Ramos (cell line): Measurements from ENCODE around the gene TRIM43B.
"Not testable (repeated sequence)": the region's sequence is repeated elsewhere in the genome, so short reads cannot be mapped to it uniquely, and the experiment has no call there.

Source experiments
- in situ Hi-C: fragments of 300-500 bp; cut with MboI; formaldehyde crosslinking; loops from one replicate; pipeline ENCODE4 v1.14.3; 2022; ENCODE audit warnings: low sequenced_read_pairs; ENCODE audit not compliant: unreplicated experiment

TRIM43B gene

DNA sequence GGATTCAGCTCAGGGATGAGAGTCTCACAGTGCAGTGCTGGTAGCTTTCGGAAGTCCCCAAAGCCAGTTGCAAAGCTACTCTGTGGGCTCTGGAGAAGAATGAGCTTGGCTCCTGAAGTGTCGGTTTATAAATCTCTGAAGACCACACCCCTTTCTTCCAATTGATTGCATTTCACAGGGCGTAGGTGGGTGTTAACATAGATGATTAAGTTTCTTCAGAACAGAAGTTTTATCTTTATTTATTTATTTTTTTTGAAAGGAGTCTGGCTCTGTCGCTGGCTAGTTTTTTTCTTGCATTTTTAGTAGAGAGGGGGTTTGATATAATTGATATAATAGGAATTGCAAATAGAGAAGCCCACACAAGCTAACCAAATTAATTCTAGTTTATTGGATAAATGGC lies at the start of gene TRIM43B:
Gene TRIM43B, minus strand, starts transcription at position 101 of the 400 bp plus-strand sequence. CDS start 2,040 bp downstream, outside the sequence.
- in situ Hi-C loops, result not testable (repeated sequence)

DNA sequence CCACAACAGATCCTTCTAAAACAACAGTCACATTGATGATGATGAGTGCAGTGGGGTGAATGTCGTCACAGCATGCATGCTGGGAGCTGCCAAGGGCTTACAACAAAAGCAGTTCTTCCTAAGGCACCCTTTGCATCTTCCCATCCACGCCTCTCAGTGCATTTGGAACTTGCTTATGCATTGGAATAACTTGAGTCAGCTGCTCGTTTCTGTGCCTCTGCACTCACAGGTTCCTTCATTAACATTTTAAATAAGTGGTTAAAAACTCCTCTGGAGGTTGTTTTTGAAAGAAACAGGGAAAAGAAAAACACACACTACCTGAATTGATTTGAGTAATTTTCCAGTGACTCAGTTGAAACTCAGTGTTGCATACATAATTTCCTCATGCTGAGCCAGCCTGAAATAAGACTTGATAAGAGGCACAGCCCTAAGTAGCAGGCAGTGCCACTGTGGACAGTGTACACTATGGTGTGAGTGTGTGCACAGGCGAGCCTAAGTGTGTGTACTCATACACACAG lies 46.8 kb upstream of the TRIM43B start:
- in situ Hi-C loops, result no loop called here

DNA sequence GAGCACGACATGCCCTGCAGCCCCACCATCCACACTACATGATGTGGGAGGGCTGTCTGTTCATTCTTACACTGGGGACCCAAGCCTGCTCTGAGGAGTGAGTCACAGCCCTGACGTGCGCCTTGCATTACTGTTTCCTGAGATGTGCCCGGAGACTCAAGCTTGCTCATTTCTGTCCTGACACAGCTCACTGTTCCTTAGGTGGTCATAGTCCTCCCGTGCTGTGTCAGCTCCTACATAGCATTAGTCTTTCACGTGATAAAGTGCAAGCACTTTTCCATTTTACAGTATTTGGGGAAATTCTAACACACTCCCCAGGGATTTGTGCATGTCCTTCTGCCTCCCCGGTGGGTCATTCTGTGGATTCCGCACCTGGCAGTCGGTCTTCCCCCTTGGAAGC lies 46.2 kb upstream of the TRIM43B start:
- in situ Hi-C loops, result no loop called here

DNA sequence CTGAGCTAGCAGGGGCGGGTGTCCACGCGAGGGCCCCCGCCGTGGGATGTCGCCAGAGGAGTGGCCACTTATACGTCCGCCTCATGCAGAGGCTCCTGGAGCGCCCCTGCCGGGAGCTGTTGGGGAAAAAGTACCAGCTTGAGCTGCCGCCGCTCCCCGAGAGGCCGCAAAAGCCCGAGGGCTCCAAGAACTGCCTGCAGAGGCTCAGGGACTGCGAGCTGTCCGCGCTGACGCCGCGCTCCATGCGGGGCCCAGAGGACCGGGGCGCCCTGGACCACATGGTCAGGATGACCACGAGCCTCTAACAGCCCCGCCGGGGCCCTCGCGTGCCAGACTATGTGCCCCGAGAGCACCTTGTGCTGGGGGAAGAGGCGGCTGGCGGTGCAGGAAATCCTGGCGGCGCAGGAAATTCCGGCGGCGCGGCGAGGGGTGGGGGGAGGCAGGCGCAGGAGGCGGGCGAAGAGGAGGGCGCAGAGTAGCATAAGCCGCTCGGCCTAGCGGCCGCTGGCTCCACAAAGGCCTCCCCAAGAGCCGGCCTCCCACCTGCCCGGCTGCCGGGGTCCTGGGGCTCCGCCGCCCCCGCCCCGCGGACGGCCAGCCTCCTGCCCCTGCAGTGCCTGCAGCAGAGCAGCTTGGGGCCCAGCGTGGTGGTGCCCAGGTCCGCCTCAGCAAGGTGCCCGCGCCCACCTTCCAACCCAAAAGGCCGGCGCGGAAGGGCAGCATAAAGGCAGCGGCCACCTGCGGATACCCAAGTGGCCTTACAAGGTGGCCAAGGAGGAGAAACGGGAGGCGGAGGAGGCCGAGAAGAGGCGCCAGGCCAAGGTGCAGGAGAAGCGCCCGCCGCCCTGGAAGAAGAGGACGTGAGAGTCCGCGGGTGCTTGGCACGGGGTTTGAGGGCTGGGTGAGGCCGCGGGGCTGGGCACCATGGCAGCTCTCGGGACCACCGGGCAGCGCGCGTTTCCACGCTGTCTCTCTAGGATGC lies 42.1 kb upstream of the TRIM43B start:
- in situ Hi-C loops, result no loop called here

DNA sequence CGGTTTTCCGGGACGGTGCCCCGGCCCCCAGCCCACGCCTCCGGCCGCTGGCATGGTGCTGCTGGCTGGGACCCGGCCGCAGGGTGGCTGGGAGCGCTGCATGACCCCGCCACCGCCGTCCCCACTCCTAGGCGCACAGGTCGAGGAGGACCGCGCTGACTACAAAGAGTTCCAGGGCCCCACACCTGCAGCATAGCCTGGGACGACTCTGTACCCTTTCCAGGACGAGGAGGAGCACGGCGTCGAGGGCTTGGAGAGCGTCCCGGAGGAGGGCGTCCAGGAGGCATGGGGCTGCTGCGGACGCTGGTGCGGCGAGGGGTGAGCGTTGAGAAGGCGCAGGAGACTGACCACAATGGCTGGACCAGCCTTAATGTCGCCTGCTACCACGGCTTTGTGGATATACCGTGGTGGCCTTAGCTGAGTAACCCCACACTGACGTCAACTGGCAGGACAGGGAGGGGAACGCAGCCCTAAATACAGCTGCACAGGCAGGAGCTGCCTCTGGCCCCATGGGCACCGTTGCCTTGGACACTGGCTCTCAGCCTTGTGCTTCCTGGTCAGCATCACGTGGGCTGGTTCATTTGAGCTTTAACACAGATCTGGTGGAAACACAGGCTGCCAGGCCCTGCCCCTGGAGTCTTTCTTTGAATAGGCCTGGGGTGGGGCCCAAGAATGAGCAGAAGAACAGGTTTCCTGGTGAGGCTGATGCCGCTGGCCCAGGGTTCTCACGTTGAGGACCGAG lies 40.9 kb upstream of the TRIM43B start:
- in situ Hi-C loops, result no loop called here

DNA sequence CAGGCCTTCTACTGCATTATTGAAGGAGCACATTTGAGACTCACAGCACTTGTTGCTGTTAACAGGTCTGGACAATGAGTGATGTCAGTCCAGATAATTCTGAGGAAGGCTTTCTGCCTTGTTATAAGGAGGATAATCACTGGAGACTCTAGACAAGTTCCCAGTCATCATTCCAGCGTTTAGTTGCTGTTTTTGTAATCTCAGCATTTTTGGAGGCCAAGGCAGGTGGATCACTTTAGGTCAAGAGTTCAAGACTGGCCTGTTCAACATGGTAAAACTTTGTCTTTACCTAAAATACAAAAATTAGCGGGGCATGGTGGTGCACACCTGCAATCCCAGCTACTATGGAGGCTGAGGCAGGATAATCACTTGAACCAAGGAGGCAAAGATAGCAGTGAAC lies 39.6 kb upstream of the TRIM43B start:
- in situ Hi-C loops, result no loop called here

DNA sequence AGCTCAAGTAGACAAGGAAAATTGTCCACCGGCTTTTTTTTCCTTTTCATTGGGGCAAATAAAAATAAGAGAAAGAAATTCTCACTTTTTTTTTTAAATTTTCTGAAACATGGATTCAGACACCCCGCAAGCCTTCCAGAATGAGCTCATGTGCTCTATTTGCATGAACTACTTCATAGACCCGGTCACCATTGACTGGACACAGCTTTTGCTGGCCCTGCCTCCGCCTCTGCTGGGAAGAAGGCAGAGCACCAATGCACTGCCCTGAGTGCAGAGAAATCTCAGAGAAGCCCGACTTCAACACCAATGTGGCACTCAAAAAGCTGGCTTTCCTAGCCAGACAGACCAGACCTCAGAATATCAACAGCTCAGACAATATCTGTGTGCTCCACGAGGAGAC lies 30.2 kb upstream of the TRIM43B start:
- in situ Hi-C loops, result no loop called here

DNA sequence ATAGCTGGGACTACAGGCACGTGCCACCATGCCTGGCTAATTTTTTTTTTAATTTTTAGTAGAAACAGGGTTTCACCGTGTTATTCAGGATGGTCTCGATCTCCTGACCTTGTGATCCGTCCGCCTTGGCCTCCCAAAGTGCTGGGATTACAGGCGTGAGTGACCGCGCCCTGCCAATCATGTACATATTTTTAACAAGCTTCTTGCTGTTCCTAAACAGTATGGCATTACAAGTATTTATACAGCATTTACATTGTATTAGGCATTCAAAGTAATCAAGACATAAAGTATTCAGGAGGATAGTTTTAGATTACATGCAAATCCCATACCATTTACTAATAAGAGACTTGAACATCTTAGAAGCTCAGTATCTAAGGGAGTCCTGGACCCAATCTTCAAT lies 29.7 kb upstream of the TRIM43B start:
- in situ Hi-C loops, result not testable (repeated sequence)

DNA sequence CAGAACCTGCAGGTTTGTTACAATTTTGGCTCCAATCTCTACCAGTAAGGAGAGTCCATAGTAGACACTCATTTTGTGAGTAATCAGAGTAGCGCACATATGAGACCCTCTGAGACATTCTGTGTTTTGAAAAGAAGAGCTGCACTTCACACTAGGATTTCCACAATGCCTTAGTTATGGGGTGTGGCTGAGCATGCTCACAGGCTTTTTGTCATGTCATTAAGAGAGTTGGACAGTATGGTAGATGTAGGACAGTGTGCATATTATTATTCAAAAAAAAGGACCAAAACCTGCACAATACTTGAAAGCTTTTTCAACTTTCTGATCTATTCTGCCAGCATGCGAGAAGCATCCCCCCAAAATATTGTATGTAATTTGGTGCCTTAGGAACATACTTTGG lies 24.9 kb upstream of the TRIM43B start:
- in situ Hi-C loops, result no loop called here

DNA sequence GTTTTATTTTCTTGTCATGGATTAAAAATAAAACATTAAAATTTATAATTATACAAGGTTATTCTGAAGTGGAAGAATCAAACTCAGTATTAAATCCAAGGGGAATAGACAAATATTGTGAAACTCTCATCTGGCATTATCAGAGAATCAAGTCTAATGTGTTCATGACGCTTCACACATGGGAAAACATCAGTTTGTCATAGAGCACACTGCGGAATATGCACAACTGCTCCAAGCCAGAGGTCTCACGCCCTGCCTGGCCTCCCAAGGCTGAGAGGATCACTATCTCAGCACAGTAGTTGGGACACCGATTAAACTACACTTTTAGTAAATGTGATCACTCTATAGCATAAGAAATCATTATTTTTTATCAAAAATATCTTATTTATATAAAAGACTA lies 20.7 kb upstream of the TRIM43B start:
- in situ Hi-C loops, result no loop called here

DNA sequence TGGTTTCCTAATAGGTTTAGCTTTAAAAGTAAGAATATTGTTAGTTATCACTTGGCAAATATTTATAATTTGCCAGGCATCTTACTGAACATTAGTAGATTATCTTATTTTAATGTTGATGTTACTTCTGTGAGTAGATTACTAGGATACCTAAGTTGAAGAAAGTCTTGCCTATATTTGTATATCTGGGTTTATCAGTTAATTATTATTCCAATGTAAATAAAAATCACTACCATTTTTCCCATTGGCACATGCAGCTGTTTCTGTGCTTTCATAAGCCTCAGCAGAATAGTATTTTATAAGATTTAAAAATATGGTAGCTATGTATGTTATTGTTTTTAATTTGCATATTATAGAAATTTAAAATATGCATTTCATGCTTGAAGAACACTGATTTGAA lies 16.3 kb upstream of the TRIM43B start:
- in situ Hi-C loops, result no loop called here

DNA sequence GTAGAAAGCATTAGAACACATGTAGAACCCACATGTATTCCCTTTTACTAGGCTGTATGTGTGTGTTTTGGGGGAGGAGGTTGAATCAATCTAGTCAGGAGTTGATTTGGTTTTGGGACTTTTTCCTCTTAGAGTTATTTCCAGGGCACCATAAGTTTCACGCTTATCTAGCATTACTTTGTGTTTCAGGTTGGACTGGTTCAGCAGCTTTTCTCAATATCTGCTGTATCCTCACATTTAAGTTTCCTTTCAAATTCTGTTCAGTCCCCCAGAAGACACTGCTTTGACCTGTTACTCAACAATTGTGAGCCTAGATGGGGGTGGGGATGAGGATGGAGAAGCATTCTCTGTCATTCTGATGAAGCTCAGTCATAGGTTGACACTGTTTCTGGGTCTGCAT lies 7.5 kb upstream of the TRIM43B start:
- in situ Hi-C loops, result not testable (repeated sequence)

DNA sequence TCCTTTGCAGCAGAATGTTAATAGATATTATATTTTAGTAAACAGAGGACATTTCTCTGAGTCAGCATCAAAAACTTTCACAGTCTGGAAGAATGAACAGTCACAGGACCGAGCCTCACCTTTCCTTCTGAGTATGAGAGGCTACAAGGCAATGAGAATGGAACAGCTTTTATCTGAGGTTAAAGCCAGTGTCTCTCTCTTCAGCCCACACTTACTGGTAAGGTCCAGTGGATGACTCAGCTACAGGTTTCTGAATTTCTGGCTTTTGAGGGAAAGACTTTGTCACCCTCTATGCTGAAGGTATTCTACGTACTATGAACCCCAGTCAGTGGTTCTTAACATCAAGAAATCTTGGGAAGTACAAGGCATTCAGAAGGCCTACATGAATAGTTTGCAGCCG lies 9.5 kb downstream of the TRIM43B start:
- in situ Hi-C loops, result not testable (repeated sequence)

DNA sequence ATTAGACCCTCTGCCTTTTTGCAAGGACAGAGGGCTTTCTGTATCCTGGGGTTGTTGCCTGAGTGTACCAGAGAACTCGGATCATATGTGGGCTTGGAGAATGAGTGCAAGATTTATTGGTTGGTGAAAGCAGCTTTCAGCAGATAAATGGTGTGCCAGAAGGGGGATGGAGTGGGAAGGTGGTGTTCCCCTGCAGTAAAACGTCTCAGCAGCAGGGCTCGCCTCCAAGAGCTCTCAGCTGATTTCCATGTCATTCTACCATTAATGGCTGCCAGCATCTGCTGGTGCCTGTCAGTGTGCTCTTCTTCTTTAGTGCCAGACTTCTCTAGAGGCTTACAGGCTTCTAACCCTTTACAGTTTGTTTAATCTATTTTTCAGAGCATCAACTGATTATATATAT lies 16.6 kb downstream of the TRIM43B start:
- in situ Hi-C loops, result not testable (repeated sequence)

DNA sequence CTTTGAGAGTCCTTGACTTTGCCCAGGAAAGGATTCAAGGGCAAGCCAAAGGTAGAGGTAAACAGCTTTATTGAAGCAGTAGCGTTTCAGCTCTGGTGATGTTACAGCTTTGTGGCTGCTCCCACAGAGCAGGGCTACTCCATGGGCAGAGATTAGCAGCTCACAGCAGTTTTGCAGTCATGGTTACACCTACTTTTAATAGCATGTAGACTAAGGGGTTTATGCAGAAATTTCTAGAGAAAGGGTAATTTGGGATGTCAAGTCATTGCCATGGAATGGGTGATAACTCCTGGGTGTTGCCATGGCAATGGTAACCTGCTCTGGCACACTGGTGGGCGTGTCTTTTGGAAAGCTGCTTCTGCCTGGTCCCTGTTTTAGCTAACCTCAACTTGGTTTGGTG lies 18.0 kb downstream of the TRIM43B start:
- in situ Hi-C loops, result not testable (repeated sequence)

DNA sequence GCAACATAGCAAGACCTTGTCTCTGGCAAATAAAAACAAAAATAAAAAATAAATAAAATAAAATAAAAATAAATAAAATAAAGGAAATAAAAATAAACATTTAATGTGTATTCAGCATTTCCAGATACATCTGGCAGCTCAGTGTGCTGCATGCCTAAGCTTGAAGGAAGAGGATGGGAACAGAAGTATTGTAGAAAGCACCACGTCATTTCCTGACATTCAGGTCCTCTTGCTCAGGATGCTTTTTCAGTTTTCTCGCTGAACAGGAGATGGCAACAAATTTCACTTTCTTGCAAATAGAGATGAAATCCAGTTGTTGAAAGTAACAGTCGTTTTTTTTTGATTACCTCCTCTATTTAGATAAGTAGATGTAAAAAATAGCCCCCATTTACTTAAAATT lies 21.3 kb downstream of the TRIM43B start:
- in situ Hi-C loops, result not testable (repeated sequence)

DNA sequence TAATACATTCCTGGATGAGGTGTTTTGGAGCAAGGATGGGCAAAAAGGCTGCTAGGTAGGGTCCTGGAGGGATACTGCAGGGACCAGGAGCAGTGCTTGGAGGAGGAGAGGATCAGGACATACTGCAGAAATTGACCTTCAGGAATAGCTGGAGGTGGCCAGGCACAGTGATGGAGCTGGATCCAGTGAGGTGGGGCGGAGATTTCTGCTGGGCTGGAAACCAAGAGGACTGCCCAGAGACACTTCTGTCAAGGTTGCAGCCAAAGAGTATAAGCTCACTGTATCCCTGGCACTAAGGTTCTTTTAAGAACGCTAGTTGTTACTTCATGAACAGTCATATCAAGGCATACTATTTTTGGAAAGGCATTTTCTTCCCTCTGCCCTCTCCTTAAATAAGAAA lies 39.2 kb downstream of the TRIM43B start:
- in situ Hi-C loops, result not testable (repeated sequence)

DNA sequence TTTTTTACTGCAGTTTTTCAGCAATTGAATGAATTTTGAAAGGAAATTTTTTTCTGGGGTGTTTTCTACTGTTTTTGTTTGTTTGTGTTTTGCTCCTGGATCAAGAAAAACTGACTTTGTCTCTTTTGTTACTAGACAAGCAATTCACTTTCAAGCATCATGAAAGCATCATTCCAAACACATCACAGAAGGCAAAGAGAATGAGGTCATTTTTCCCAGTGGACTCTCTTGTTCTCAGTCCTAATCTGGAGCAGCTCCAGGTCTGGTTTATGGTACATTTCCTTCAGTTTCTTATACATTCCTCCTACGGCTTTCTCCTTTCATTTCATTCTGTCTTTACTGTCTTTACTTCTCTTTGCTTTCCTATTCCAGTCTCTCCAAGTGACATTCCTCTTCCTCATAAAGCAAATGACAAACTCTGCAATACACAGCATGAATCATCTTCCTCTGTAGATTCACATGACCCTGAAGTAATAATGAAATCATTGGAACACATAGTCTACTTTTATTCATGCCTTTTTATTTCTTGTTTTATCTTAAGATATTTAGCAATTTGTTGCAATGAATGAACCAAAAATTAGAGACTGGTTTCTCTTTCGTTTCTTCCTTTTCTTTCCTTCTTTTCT lies 42.0 kb downstream of the TRIM43B start:
- in situ Hi-C loops, result not testable (repeated sequence)

DNA sequence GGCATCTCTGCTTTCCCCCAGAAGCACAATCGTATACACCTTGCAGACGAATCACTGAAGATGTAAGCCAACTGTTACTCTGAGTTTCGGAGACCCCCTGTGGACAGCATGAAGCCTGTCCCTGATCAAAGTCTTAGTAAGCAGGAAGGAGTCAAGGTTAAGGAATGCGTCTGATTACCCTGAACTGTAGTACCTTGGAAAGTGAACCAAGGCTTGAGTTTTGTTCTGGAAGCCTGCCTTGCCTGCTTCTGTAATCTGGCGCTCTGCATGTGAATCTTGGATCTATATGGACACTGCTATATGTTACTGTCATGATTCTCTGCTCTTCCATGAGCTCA lies 48.7 kb downstream of the TRIM43B start:
- in situ Hi-C loops, result not testable (repeated sequence)

DNA sequence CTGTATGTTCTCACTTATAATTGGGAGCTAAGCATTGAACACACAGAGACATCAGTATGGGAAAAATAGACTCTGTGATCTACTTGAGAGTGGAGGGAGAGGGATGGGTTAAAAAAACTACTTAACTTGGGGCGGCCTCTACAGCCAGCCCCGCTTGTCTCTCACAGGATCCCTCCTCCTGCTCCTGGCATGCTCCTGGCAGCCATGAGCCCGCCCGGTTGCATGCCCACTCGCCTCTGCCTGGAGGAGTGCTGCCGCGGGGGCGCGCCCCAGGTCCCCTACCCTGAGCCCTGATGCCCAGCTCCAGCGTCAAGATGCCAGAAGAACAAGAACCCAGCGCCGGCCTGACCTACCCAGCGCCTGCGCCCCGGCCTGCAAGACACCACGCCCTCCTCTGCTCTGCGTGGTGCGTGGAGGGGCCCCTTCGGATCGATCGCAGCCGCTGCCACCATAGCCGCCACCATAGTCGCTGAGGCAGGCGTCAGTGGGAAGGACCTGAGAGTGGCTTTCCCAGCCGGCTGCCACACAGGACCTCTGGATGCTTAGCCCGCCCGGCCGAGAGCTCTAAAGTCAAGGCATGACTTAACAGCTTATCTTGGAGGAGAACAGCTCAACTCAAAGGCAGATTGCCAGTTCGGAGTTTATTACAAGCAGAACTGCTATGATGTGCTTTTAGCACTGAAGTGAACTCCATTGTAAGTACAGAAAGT lies 49.2 kb downstream of the TRIM43B start:
- in situ Hi-C loops, result not testable (repeated sequence)
